Activated effector memory CD4-positive, alpha-beta T cell treated with Interleukin-2 at 50 U/mL for 16 hours (primary cell): ENCODE results near the gene FRAT2.
"Not testable (repeated sequence)": the region's sequence is repeated elsewhere in the genome, so short reads cannot be mapped to it uniquely, and the experiment has no call there.

Experiments
- DNase-seq: peaks from one replicate; pipeline ENCODE4 v3.0.0-alpha.2; 2020

Gene FRAT2

DNA sequence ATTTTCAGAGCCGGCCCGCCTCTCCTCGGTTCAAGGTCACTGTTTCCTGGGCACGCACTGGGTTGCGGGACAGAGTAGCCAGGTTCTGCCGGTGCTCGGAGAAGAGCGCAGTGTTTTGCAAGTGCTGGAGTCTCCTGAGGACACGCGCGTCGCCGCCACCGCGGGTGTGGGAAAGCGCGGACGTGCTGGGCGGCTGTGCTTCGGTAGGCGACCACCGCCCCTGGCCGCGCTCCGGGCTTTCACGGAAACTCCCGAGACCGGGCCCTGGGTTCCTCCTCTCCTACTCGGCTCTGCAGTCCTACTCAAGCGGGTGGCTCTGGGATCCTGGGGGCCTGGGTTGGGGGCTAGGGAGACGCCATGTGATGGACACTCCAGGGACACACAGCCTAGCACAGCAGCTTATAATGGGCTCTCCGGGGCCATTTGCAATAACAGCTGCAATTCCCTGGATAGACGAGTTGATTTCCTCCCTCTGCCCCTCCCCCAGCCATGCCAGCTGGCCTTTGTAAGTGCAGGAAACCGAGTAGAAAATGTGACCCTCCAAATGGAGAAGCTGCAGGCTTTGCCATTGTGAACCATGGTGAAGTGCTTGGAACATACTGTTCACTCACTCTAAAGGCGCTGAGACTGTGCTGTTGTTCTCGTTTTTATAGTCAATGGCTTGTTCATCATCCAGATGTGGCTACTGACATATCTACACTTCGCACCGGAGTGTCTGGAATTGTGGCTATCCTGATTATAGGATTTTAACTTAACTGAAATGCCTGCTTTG lies 13.3 kb downstream of the FRAT2 start:
- no peak for DNase-seq

GRCh38 chr10:97320480-97321031 lies 14.0 kb downstream of the FRAT2 start:
- no peak for DNase-seq

GRCh38 chr10:97319671-97320479 lies 14.7 kb downstream of the FRAT2 start:
- peak; percentile 56 for DNase-seq

DNA sequence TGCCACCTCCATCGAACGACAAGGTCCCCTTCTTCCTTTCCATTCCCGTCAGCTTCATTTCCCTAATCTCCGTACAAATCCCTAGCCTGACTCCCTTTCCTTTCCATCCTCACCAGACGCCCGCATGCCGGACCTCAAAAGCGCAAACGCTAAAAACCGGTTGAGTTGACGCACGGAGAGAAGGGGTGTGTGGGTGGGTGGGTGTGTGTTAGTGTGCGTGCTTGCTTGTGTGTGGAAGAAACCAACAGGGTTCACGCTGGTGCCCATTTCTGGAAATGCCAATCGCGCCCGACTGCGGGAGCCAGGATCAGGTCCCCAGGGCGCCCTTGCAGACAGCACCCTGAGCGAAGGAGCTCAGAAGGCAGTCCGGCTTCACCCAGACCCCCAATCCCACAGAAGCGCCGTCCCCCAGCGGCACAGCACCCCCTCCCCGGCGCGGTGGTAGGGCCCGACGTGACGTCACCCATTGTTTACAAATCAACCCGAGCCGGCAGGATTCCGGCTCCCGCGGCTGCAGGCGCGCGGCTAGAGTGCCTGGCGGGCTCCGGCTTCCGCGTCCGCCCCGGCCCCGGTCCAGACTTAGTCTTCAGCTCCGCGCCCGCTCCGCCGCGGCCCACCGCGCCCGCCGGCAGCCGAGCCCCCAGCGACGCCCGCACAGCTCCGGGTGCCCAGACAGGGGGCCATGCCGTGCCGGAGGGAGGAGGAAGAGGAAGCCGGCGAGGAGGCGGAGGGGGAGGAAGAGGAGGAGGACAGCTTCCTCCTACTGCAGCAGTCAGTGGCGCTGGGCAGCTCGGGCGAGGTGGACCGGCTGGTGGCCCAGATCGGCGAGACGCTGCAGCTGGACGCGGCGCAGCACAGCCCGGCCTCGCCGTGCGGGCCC lies 15.5 kb downstream of the FRAT2 start, which contains the start of gene FRAT1:
TSS of gene FRAT1 (plus strand) at position 500 of the 880 bp plus-strand sequence. CDS start at position 683, 183 bp downstream.
- DNase-seq = peak; percentile 84

- no peak for DNase-seq
Measured at GRCh38 chr10:97314671-97315070, 19.9 kb downstream of the FRAT2 start.

- no peak for DNase-seq
Measured at GRCh38 chr10:97312897-97313296, 21.6 kb downstream of the FRAT2 start.

DNA sequence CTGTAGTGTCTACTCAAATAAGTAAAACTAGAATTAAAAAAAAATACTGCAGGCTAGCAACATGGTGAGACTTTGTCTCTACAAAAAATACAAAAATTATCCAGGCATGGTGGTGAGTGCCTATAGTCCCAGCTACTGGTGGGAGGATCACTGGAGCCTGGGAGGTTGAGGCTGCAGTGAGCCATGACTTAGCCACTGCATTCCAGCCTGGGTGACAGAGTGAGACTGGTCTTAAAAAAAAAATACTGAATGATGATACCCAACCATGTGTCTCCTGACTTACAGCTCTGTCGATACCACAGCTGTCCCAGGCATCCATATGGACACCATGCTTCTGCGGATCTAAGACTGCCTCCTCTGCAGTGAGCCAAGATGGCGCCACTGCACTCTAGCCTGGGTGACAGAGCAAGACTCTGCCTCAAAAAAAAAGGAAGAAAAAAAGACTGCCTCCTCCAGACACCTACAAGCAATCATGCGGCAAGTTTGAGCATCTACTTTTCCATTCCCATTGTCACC lies 23.4 kb downstream of the FRAT2 start:
- no peak for DNase-seq

DNA sequence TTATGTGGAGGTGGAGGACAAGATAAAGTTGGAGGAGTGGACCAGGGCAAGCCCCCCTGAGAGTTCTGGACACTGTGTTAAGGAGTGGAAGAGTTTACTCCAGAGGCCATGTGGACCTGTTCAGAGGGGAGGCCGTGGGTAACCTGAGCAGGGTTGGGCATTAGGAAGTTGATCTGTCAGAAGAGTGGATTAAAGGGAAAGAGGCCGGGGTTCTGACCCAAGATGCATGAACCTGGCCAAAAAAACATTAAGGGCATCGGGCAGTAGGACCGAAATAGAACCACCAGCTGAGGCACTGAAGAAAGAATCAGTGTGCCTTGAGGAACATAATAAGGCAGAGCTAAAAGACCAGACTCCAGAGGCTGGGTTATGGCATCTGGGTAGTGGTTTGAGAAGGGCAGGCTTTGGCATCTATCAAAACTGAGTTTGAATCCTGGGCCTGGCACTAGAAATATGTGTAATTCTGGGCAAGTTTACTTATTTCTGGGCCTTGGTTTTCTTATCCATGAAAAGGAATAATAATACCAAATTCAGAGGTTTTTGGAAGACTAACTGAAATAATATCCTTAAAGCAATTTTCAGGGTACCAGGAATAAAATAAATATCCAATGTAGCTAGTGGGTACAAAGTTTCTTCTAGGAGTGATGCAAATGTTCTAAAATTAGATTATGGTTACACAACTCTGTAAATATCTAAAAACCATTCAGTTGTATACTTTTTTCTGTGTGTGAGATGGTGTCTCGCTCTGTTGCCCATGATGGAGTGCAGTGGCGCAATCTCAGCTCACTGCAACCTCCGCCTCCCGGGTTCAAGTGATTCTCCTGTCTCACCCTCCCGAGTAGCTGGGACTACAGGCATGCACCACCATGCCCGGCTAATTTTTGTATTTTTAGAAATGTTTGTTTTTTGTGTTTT lies 26.4 kb downstream of the FRAT2 start:
- no peak for DNase-seq

DNA sequence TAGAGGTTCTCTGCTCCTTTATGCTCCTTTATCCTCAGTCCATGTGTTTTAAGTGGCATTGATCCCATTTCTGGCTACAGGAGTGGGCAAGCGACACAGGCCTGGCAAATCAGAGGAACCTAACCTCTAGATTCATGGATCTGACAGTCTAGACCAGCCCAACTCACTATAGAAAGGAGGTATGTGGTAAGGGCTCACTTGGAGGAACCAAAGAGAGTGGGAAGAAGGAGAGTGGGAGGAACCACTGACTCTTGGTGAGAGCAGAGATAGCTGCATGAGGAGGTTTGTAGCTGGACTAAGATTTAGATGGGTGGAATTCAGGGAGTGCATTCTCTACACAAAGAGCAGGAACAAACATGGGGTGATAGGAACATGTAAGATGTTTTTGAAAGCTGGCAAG lies 27.1 kb downstream of the FRAT2 start:
- no peak for DNase-seq

GRCh38 chr10:97302088-97302791 lies 32.3 kb downstream of the FRAT2 start:
- DNase-seq = no peak

DNA sequence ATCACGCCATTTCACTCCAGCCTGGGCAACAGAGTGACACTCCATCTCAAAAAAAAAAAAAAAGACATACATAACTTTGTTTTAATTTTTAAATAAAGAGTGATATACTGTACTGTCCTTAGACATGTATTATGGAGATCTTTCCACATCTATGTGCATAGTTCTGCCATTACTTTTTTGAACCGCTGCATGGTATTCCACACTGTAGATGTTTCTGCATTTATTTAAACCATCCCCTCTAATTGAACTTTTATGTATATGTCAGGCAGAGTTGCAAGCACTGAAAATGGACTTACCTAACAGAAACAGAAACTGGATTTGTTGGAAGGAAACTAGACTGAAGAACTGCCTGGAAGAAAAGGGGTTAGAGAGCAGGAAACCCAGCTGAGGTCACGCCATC lies 33.5 kb downstream of the FRAT2 start:
- DNase-seq = no peak

GRCh38 chr10:97298223-97298571 lies 36.3 kb downstream of the FRAT2 start:
- DNase-seq = no peak

DNA sequence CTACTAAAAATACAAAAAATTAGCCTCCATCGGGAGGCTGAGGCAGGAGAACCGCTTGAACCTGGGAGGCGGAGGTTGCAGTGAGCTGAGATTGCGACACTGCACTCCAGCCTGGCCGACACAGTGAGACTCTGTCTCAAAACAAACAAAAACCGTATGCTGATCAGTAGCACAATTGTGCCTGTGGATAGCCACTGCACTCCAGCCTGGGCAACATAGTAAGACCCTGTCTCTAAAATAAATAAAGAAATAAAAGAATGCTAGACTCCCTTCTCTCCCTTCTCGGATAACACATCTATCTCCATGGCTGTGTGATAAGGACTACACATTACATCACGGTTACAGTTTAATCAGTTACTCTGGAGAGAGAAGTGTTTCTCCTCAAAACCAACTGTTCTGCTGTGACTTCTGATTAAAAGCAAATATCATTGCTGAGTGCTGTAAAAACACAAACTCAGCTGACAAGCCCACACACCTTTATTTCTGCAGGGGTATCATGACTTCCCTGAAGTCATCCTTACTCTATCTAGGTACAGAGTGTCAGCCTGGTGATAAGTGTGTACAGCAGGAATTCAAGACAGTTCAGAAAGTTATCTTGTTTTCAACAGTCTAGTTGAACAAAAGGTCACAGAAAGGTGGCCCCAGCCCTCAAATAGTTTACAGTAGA lies 36.8 kb downstream of the FRAT2 start:
- DNase-seq = no peak

DNA sequence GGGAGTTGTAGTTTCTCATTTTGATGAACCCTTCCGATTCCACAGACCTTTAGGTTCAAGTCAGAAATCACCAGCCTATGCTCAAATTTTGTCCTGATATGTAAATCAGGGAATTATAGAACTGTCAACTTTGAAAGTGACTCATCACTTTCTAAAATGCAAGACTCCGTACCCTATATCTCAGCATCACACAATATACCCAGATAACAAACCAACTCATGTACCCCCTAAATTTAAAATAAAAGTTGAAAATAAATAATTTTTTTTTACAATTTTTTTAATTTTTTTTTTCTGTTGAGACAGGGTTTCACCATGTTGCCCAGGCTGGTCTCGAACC lies 41.7 kb downstream of the FRAT2 start:
- DNase-seq = no peak

GRCh38 chr10:97292097-97292861 lies 42.2 kb downstream of the FRAT2 start, which contains the start of gene ARHGAP19:
Gene ARHGAP19, minus strand, starts transcription at chr10:97292637. Its CDS starts 10 bp downstream, at chr10:97292627.
- peak; percentile 89 for DNase-seq

DNA sequence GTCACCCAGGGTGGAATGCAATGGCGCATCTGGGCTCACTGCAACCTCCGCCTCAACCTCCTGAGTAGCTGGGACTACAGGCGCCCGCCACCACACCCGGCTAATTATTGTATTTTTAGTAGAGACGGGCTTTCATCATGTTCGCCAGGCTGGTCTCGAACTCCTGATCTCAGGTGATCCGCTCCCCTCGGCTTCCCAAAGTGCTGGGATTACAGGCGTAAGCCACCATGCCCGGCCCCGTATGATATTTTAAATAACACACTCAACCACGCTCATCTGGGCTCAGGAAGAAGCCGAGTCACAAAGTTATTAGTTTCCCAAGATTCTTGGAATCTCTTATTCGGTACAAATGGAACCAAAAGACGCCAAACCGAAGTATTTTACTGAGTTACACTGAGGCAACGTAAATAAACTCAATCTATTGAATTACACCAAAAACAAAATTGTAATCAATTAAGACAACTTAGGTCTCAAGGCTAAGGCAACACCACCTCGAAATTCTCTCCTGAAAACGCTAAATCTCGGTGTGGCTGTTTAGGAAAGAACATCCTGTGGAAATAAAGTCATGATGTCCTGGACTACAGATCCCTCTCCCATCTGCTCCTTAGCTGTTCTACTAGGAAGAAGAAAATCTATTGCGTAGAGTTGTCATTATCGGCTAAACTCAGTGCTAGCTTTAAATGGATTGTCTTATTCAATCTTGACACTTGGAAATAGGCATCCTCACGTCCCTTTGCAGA lies 43.0 kb downstream of the FRAT2 start:
- DNase-seq = no peak

DNA sequence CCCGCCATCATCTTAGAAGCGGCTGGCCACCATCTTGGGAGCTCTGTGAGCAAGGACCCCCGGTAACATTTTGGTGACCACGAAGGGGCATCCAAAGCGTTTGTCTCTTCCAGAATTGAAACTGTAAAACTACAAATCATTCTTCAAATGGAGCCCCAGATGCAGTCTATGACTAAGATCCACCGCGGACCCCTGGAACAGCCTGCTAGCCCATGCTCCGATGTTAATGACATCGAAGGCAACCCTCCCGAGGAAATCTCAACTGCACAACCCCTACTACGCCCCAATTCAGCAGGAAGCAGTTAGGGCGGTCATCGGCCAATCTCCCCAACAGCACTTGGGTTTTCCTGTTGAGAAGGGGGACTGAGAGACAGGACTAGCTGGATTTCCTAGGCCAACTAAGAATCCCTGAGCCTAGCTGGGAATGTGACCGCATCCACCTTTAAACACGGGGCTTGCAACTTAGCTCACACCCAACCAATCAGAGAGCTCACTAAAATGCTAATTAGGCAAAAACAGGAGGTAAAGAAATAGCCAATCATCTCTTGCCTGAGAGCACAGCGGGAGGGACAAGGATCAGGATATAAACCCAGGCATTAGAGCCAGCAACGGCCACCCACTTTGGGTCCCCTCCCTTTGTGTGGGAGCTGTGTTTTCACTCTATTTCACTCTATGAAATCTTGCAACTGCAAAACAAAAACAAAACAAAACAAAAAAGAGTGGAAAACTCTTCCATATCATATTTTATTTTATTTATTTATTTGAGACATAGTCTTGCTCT lies 43.8 kb downstream of the FRAT2 start:
- not testable (repeated sequence) for DNase-seq

GRCh38 chr10:97290076-97290475 lies 44.5 kb downstream of the FRAT2 start:
- DNase-seq = not testable (repeated sequence)
